GM12873 (cell line): ENCODE measurements around the gene NPTN.

Experiments
- CTCF ChIP-seq: IDR thresholded peaks from 2 replicates; pipeline ENCODE4 v1.5.1; 2012; ENCODE audit warnings: low read depth, mild to moderate bottlenecking, moderate library complexity, low read length, control low read depth; ENCODE audit not compliant: insufficient read depth; ENCODE audit errors: missing control alignments

NPTN gene

GRCh38 chr15:73650416-73651126, 17.4 kb upstream of the NPTN start:
- TF ChIP-seq CTCF, result no peak

- no peak for TF ChIP-seq CTCF
Measured at GRCh38 chr15:73648014-73648295, 14.8 kb upstream of the NPTN start.

- no peak for TF ChIP-seq CTCF
Measured at GRCh38 chr15:73647259-73648013, 14.2 kb upstream of the NPTN start.

GRCh38 chr15:73637527-73637926, 4.3 kb upstream of the NPTN start:
- no peak for TF ChIP-seq CTCF

- TF ChIP-seq CTCF, result no peak
Measured at GRCh38 chr15:73633991-73634495, 854 bp upstream of the NPTN start.

GRCh38 chr15:73632670-73633058, 525 bp downstream of the NPTN start:
- TF ChIP-seq CTCF, result no peak

- TF ChIP-seq CTCF, result no peak
Measured at GRCh38 chr15:73631915-73632669, 1.1 kb downstream of the NPTN start.
